ENCODE measurements around the gene DBH.

Gene DBH

GRCh38 chr9:133601746-133602145 lies 34.4 kb upstream of the DBH start:
- no peak for TF ChIP-seq EZH2 (IDR thresholded peaks at IDR 0.05; ENCODE audit: borderline replicate concordance, low read depth, low read length, severe bottlenecking)
- TF ChIP-seq CTCF (IDR thresholded peaks at IDR 0.05; ENCODE audit: borderline replicate concordance, extremely low read depth, low read length, poor library complexity, severe bottlenecking) = no peak
- H3K79me2 ChIP-seq (ENCODE audit: insufficient read depth, low read length) = no peaks in the 10 kb centered on the region
- H4K20me1 ChIP-seq (ENCODE audit: insufficient read depth, low read length) = no peaks in the 10 kb centered on the region
- H2AFZ ChIP-seq (ENCODE audit: low read depth, low read length) = no peak overlapping the region
- H3K4me3 ChIP-seq (ENCODE audit: low read depth in 1 of 2, low read length in 2 of 2) = no peak overlapping the region
- H3K36me3 ChIP-seq (ENCODE audit: insufficient read depth, low read length) = no peaks in the 10 kb centered on the region
- DNase-seq (no peak), ATAC-seq (ENCODE audit: insufficient read depth, low read depth) (no peak)
- no peaks in the 10 kb centered on the region for H3K4me1 ChIP-seq (ENCODE audit: insufficient read depth, low read length)
- no peaks in the 10 kb centered on the region for H3K27me3 ChIP-seq (ENCODE audit: insufficient read depth, low read length, poor library complexity)
- H3K9me3 ChIP-seq (ENCODE audit: insufficient read depth, low read length, severe bottlenecking) = peaks cover 13% of the 10 kb centered on the region
- H3K4me2 ChIP-seq (ENCODE audit: insufficient read depth, low read length) = no peak overlapping the region
- H3K27ac ChIP-seq (ENCODE audit: low read length) = no peak overlapping the region
- H3K9ac ChIP-seq (ENCODE audit: low read depth, low read length) = no peak overlapping the region

DNA sequence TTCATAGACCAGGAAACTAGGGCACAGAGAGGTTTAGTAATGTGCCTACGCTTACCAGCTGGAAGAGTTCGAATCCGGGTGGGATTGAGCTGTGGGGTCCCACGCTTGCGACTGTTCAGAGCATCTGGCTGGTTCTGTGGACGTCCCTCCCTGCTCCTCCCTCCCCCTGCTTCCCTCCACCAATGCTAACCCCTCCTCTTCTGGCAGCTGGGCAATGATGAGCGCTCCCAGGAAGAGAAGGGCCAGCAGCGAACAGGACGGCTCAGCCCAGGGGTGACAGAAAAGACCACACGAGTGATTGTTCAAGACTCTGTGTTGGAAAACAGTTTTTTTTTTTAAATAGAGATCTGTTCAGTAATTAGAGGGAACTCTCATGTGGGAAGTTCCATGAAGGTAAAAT lies 33.9 kb upstream of the DBH start:
- Histone ChIP-seq H2AFZ (ENCODE audit: low read depth, low read length) (no peak overlapping the region), H3K4me1 (ENCODE audit: insufficient read depth, low read length) (no peaks in the 10 kb centered on the region), H4K20me1 (ENCODE audit: insufficient read depth, low read length) (no peaks in the 10 kb centered on the region), H3K27me3 (ENCODE audit: insufficient read depth, low read length, poor library complexity) (no peaks in the 10 kb centered on the region), H3K4me2 (ENCODE audit: insufficient read depth, low read length) (no peak overlapping the region), H3K9ac (ENCODE audit: low read depth, low read length) (no peak overlapping the region), H3K4me3 (ENCODE audit: low read depth in 1 of 2, low read length in 2 of 2) (no peak overlapping the region), H3K79me2 (ENCODE audit: insufficient read depth, low read length) (no peaks in the 10 kb centered on the region), H3K27ac (ENCODE audit: low read length) (no peak overlapping the region), H3K9me3 (ENCODE audit: insufficient read depth, low read length, severe bottlenecking) (peaks cover 10% of the 10 kb centered on the region), H3K36me3 (ENCODE audit: insufficient read depth, low read length) (no peaks in the 10 kb centered on the region)
- DNase-seq = no peak
- no peak for TF ChIP-seq EZH2 (IDR thresholded peaks at IDR 0.05; ENCODE audit: borderline replicate concordance, low read depth, low read length, severe bottlenecking)
- TF ChIP-seq CTCF (IDR thresholded peaks at IDR 0.05; ENCODE audit: borderline replicate concordance, extremely low read depth, low read length, poor library complexity, severe bottlenecking) = no peak
- ATAC-seq (ENCODE audit: insufficient read depth, low read depth) = no peak

DNA sequence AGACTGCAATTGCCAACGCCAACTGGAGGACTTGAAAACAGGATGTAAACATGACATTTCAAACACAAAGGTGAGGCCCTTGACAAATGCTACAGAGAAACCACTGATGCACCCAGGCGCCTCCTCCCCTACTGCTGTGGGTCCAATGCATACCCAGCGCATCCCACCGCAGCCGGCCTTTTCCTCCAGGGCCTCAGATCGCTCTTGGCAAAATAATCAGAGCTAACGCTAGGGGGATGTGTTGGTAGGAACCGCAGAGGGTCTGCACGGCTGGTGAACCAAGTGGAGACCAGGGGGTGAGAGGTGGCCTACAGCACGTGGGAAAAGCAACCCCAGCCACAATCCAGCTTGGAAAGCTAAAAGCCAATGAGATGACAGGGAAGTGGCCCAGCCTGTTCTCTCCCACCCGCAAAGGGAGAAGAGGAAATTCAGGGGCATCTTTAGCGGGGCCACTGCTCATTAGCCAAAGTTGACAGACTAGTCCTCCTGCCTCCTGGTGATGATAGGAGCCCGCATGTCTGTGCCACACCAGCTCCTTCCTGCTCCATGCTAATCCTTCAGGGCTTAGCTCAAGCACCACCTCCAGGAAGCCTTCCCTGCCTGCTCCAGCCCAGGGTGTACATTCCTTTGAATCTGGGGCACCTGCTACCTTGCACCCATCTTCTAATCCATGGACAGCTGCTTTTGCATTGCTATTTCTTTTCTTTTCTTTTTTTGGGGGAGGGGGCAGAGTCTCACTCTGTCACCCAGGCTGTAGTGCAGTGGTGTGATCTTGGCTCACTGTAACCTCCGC lies 32.8 kb upstream of the DBH start:
- H3K4me2 ChIP-seq (ENCODE audit: insufficient read depth, low read length) = no peak overlapping the region
- H2AFZ ChIP-seq (ENCODE audit: low read depth, low read length) = no peak overlapping the region
- no peaks in the 10 kb centered on the region for H3K4me1 ChIP-seq (ENCODE audit: insufficient read depth, low read length)
- ATAC-seq (ENCODE audit: insufficient read depth, low read depth) (no peak), DNase-seq (no peak)
- H3K27ac ChIP-seq (ENCODE audit: low read length) = no peak overlapping the region
- H3K9ac ChIP-seq (ENCODE audit: low read depth, low read length) = no peak overlapping the region
- TF ChIP-seq EZH2 (IDR thresholded peaks at IDR 0.05; ENCODE audit: borderline replicate concordance, low read depth, low read length, severe bottlenecking) (no peak), CTCF (IDR thresholded peaks at IDR 0.05; ENCODE audit: borderline replicate concordance, extremely low read depth, low read length, poor library complexity, severe bottlenecking) (no peak)
- H3K9me3 ChIP-seq (ENCODE audit: insufficient read depth, low read length, severe bottlenecking) = peaks cover under 1% of the 10 kb centered on the region
- H3K27me3 ChIP-seq (ENCODE audit: insufficient read depth, low read length, poor library complexity) = no peaks in the 10 kb centered on the region
- H3K4me3 ChIP-seq (ENCODE audit: low read depth in 1 of 2, low read length in 2 of 2) = no peak overlapping the region
- no peaks in the 10 kb centered on the region for H4K20me1 ChIP-seq (ENCODE audit: insufficient read depth, low read length)
- no peaks in the 10 kb centered on the region for H3K36me3 ChIP-seq (ENCODE audit: insufficient read depth, low read length)
- no peaks in the 10 kb centered on the region for H3K79me2 ChIP-seq (ENCODE audit: insufficient read depth, low read length)

Data from DND-41 (cell line).